Gastrocnemius medialis (tissue), 4 donors: ENCODE results near the gene ACOT7. TPM values are rescaled to one million over a fixed set of nuclear protein-coding genes. Genes with fewer than 3 reads are reported as not detected.

Experiments
- ATAC-seq, 2 donors: fragments of 150-250 bp; one replicate each; pipeline ENCODE4 v1.9.1; 2016
- DNase-seq, 2 donors: peaks; one replicate each; pipeline ENCODE4 v3.0.0-alpha.2; 2019
- H3K27ac ChIP-seq, 4 donors: fragments of 200-600 bp; sonication (generic); 1 replicate in 1 of 4; 2 replicates in 3 of 4; pipeline ENCODE4 v1.5.1; 2016 to 2018; ENCODE audit warnings: mild to moderate bottlenecking in 2 of 4, moderate library complexity in 1 of 4
- H3K27me3 ChIP-seq, 3 donors: fragments of 200-600 bp; sonication (generic) in 2 of 3; 1 replicate in 1 of 3; 2 replicates in 2 of 3; pipeline versions ENCODE4 v1.5.1 to v1.6.0; 2016 to 2019; ENCODE audit warnings: mild to moderate bottlenecking in 1 of 3, moderate library complexity in 1 of 3
- H3K36me3 ChIP-seq, 2 donors: fragments of 200-600 bp; sonication (generic) in 1 of 2; one replicate each; pipeline ENCODE4 v1.5.1; 2017 to 2018
- H3K4me1 ChIP-seq, 2 donors: fragments of 200-600 bp; sonication (generic) in 1 of 2; one replicate each; pipeline ENCODE4 v1.5.1; 2016 to 2017; ENCODE audit warnings: mild to moderate bottlenecking in 2 of 2
- H3K4me3 ChIP-seq, 4 donors: fragments of 200-600 bp; sonication (generic) in 3 of 4; 1 replicate in 1 of 4; 2 replicates in 3 of 4; pipeline ENCODE4 v1.5.1; 2016 to 2019; ENCODE audit warnings: mild to moderate bottlenecking in 2 of 4
- H3K9me3 ChIP-seq, 3 donors: fragments of 200-600 bp; sonication (generic) in 2 of 3; 1 replicate in 1 of 3; 2 replicates in 2 of 3; pipeline ENCODE4 v1.5.1; 2016 to 2019
- CTCF ChIP-seq, 5 experiments: fragments of 450-650 bp in 3 of 5; fragments of 200-600 bp in 2 of 5; sonication (generic) in 2 of 5; IDR thresholded peaks in 4 of 5; conservative IDR thresholded peaks in 1 of 5; 1 replicate in 4 of 5; 2 replicates in 1 of 5; pipeline ENCODE4 v1.5.1; 2016 to 2019; ENCODE audit warnings: antibody characterized with exemption in 5 of 5, mild to moderate bottlenecking in 3 of 5, moderate library complexity in 3 of 5
- POLR2A ChIP-seq, 2 donors: fragments of 450-650 bp; IDR thresholded peaks; one replicate each; pipeline ENCODE4 v1.6.1; 2017; ENCODE audit warnings: antibody characterized with exemption in 2 of 2, mild to moderate bottlenecking in 2 of 2, moderate library complexity in 2 of 2
- in situ Hi-C, 4 donors: fragments of 200-750 bp; cut with MboI; loops; one replicate each; pipeline versions ENCODE4 v1.15.0 to v1.8.0; 2017; ENCODE audit warnings: low sequenced_read_pairs in 4 of 4
- intact Hi-C: fragments of 100-400 bp; cut with DNase I; formaldehyde crosslinking; loops from one replicate; pipeline ENCODE4 v1.15.1; 2023; ENCODE audit warnings: low total_unique reads
- total RNA-seq, 4 donors: library from RNA; depleted of rRNA; stranded (reverse); fragments of >200 nt; gene quantifications; one replicate each; pipeline versions ENCODE4 v1.1.0 to v1.2.3, GENCODE V29; 2016

The ACOT7 gene
- total RNA-seq, 4 donors from 2014 or later: 1.3 to 5.8 (median 3.2) TPM

DNA sequence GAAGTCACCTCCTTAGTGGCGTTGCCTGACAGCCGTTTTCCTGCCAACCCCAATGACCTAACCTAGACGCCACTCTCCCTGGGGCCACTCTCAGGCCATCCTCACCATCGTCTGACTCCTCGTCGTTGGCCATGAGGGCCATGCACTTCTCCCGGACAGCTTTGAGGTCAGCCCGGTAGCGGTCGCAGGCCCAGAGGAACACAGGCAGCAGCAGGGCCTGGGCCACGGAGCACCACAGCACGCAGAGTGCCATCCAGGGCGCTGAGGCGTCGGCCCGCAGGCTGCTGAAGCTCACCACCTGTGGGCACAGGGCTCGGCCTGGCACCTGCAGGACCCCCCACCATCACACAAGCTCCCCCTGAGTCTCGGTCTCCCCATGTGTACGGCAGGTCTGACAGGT is 142.3 kb downstream of the ACOT7 start:
- ATAC-seq (no peak), DNase-seq (no peak)
- intact Hi-C loops (no loop called here), in situ Hi-C loops (loop anchor here in 2 of 4 donors (10.0 kb wide), 2 partner anchors 94 to 154 kb away; no protein-coding TSS in a partner anchor)
- no peak overlapping the region for H3K4me3 ChIP-seq
- H3K4me1 ChIP-seq: no peaks in the 10 kb centered on the region
- TF ChIP-seq CTCF (IDR thresholded peaks at IDR 0.05 in 4 of 5, conservative IDR thresholded peaks at IDR 0.05 in 1 of 5): no peak
- no peak overlapping the region for H3K27ac ChIP-seq
- no peaks in the 10 kb centered on the region for H3K36me3 ChIP-seq
- peaks cover 17 to 35% (median 18%) of the 10 kb centered on the region in 3 donors for H3K27me3 ChIP-seq
- H3K9me3 ChIP-seq: no peaks in the 10 kb centered on the region

- H3K27me3 ChIP-seq: peaks cover 22 to 46% (median 29%) of the 10 kb centered on the region in 3 donors
- no peak overlapping the region for H3K4me3 ChIP-seq
- no peaks in the 10 kb centered on the region for H3K4me1 ChIP-seq
- in situ Hi-C loops (loop anchor here (5.0 to 25.0 kb wide), 4 partner anchors 95 to 162 kb away; partner anchors contain the start of genes ESPN (in 1 of the 4) and HES2 (in 1 of the 4)), intact Hi-C loops (loop anchor here (5.0 kb wide), 1 partner anchor 32 kb away; no protein-coding TSS in a partner anchor)
- ATAC-seq (no peak), DNase-seq (no peak)
- no peak overlapping the region for H3K27ac ChIP-seq
- TF ChIP-seq POLR2A (IDR thresholded peaks at IDR 0.05) (no peak), CTCF (IDR thresholded peaks at IDR 0.05 in 4 of 5, conservative IDR thresholded peaks at IDR 0.05 in 1 of 5) (no peak)
- H3K9me3 ChIP-seq: no peaks in the 10 kb centered on the region
- H3K36me3 ChIP-seq: no peaks in the 10 kb centered on the region
These were observed 143.6 kb downstream of the ACOT7 start for GRCh38 chr1:6249739-6250689.

- TF ChIP-seq POLR2A (IDR thresholded peaks at IDR 0.05) (no peak), CTCF (IDR thresholded peaks at IDR 0.05 in 4 of 5, conservative IDR thresholded peaks at IDR 0.05 in 1 of 5) (no peak)
- Histone ChIP-seq H3K27ac (no peak overlapping the region), H3K27me3 (peaks cover 22 to 51% (median 36%) of the 10 kb centered on the region in 3 donors), H3K9me3 (no peaks in the 10 kb centered on the region), H3K4me3 (no peak overlapping the region), H3K4me1 (no peaks in the 10 kb centered on the region), H3K36me3 (no peaks in the 10 kb centered on the region)
- intact Hi-C loops: loop anchor here (5.0 kb wide), 1 partner anchor 33 kb away; no protein-coding TSS in a partner anchor
- ATAC-seq (no peak), DNase-seq (no peak)
- in situ Hi-C loops: loop anchor here (5.0 to 25.0 kb wide), 4 partner anchors 96 to 163 kb away; partner anchors contain the start of genes ESPN (in 1 of the 4) and HES2 (in 1 of the 4)
These were observed 144.4 kb downstream of the ACOT7 start for GRCh38 chr1:6248932-6249738.

DNA sequence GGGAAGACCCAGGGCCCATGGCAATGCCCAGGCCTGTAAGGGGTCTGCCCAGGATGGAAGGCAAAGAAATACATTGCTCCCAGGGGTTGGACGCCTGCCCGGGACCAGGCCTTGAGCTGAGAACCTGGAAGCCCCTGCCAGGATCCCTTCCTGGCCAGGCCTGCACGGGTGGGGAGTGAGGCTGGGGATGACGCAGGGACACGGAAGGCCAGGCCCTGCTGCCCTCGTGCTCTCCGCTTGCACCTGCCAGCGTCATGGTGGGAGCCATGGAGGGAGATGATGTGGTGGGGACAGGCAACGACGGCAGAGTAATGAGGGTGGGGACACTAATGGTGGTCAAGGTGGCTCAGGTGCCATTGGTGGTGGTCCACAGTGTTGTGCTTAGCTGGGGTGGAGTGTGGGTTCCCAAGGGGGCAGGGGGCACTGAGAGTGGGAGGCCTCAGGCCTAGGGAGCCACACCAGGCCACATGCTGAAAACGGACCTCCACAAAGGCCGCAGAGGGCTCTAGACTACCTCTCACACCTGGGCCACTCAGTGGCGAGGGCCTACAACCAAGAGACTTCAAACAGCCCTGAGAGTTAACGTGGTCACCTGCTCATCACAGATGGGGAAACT is 145.3 kb downstream of the ACOT7 start:
- H3K27ac ChIP-seq: no peak overlapping the region
- no peaks in the 10 kb centered on the region for H3K4me1 ChIP-seq
- DNase-seq (no peak), ATAC-seq (no peak)
- H3K36me3 ChIP-seq: no peaks in the 10 kb centered on the region
- no peak overlapping the region for H3K4me3 ChIP-seq
- intact Hi-C loops (loop anchor here (5.0 kb wide), 1 partner anchor 34 kb away; no protein-coding TSS in a partner anchor), in situ Hi-C loops (loop anchor here (5.0 to 25.0 kb wide), 4 partner anchors 97 to 164 kb away; partner anchors contain the start of genes ESPN (in 1 of the 4) and HES2 (in 1 of the 4))
- peaks cover 31 to 60% (median 45%) of the 10 kb centered on the region in 3 donors for H3K27me3 ChIP-seq
- no peaks in the 10 kb centered on the region for H3K9me3 ChIP-seq
- TF ChIP-seq CTCF (IDR thresholded peaks at IDR 0.05 in 4 of 5, conservative IDR thresholded peaks at IDR 0.05 in 1 of 5): no peak
- no peak for TF ChIP-seq POLR2A (IDR thresholded peaks at IDR 0.05)
